Neutrophil (primary cell): ENCODE results near the gene SNAPC3.

Source experiments
- H3K27ac ChIP-seq: fragments of 200-600 bp; sonication (generic); 2 replicates; pipeline ENCODE4 v1.5.1; 2016; ENCODE audit warnings: mild to moderate bottlenecking, moderate library complexity
- H3K27me3 ChIP-seq: fragments of 200-600 bp; sonication (generic); 2 replicates; pipeline ENCODE4 v1.6.0; 2016; ENCODE audit warnings: mild to moderate bottlenecking
- H3K36me3 ChIP-seq: fragments of 200-600 bp; sonication (generic); 2 replicates; pipeline ENCODE4 v1.5.1; 2017
- H3K4me1 ChIP-seq, 2 experiments: fragments of 200-600 bp in 1 of 2; sonication (generic) in 1 of 2; 1 replicate in 1 of 2; 2 replicates in 1 of 2; pipeline versions ENCODE4 v1.5.1 to v1.6.1; 2013 to 2016; ENCODE audit warnings: low read depth in 1 of 2, low read length in 1 of 2, mild to moderate bottlenecking in 1 of 2, moderate library complexity in 1 of 2; ENCODE audit not compliant: control insufficient read depth in 1 of 2, insufficient read depth in 1 of 2
- H3K4me3 ChIP-seq, 2 experiments: fragments of 200-600 bp in 1 of 2; sonication (generic) in 1 of 2; 1 replicate in 1 of 2; 2 replicates in 1 of 2; pipeline ENCODE4 v1.5.1; 2013 to 2016; ENCODE audit warnings: low read depth in 1 of 2, low read length in 1 of 2, mild to moderate bottlenecking in 1 of 2, moderate library complexity in 1 of 2
- H3K9me3 ChIP-seq: fragments of 200-600 bp; sonication (generic); 2 replicates; pipeline ENCODE4 v1.5.1; 2016
- TF ChIP-seq, protein P1 (sequence below): fragments of 200-600 bp; sonication (generic); IDR thresholded peaks from 2 replicates; pipeline ENCODE4 v1.5.1; 2016; ENCODE audit warnings: antibody characterized with exemption

Gene SNAPC3

DNA sequence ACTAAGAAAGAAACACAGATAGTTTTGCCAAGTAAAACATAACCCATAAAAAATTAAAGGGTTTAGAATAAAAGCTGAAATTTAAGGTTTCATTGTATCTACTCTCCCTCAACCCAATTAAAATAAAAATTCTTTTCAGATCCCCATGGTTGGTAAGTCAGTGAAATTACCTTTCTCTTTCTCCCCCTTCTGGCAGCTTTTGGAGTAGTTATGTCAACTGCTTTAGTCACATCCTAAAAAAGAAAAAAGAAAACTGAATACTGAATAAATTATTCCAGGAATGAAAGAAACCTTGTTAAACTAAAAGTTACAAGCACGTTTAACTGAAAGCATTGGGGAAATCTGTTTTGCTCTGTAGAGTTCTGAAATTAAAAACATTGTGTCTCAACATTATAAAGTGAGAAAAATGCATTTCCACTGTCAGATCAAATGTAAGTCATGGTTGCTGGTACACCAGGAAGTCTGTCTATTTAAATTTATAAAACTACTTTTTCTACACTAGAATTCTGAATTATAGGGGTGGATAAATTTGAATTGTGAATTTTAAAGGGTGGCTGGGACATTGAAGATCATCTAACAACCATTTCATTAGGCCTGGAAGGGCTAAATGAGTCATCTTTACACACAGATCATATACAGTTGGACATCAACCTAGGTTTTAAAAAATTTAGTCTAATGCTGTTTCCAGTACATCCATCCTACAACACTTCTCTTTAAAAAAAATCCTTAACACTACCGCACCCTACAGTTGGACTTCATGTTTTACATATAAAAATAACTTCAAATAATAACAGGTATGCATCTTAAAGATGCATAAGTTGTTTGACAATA is 63.4 kb downstream of the SNAPC3 start:
- TF ChIP-seq, protein P1, sequence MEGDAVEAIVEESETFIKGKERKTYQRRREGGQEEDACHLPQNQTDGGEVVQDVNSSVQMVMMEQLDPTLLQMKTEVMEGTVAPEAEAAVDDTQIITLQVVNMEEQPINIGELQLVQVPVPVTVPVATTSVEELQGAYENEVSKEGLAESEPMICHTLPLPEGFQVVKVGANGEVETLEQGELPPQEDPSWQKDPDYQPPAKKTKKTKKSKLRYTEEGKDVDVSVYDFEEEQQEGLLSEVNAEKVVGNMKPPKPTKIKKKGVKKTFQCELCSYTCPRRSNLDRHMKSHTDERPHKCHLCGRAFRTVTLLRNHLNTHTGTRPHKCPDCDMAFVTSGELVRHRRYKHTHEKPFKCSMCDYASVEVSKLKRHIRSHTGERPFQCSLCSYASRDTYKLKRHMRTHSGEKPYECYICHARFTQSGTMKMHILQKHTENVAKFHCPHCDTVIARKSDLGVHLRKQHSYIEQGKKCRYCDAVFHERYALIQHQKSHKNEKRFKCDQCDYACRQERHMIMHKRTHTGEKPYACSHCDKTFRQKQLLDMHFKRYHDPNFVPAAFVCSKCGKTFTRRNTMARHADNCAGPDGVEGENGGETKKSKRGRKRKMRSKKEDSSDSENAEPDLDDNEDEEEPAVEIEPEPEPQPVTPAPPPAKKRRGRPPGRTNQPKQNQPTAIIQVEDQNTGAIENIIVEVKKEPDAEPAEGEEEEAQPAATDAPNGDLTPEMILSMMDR = no peak
- no peak overlapping the region for H3K27ac ChIP-seq
- H3K4me1 ChIP-seq = no peaks in the 10 kb centered on the region
- H3K36me3 ChIP-seq = peaks cover 73% of the 10 kb centered on the region
- no peaks in the 10 kb centered on the region for H3K27me3 ChIP-seq
- H3K4me3 ChIP-seq = no peak overlapping the region
- H3K9me3 ChIP-seq = no peaks in the 10 kb centered on the region

- H3K36me3 ChIP-seq = peaks cover 32% of the 10 kb centered on the region
- H3K9me3 ChIP-seq = no peaks in the 10 kb centered on the region
- H3K27ac ChIP-seq = no peak overlapping the region
- H3K4me1 ChIP-seq = no peaks in the 10 kb centered on the region
- TF ChIP-seq, protein P1 = no peak
- no peak overlapping the region for H3K4me3 ChIP-seq
- no peaks in the 10 kb centered on the region for H3K27me3 ChIP-seq
These were observed 69.3 kb downstream of the SNAPC3 start for GRCh38 chr9:15491950-15492349.

DNA sequence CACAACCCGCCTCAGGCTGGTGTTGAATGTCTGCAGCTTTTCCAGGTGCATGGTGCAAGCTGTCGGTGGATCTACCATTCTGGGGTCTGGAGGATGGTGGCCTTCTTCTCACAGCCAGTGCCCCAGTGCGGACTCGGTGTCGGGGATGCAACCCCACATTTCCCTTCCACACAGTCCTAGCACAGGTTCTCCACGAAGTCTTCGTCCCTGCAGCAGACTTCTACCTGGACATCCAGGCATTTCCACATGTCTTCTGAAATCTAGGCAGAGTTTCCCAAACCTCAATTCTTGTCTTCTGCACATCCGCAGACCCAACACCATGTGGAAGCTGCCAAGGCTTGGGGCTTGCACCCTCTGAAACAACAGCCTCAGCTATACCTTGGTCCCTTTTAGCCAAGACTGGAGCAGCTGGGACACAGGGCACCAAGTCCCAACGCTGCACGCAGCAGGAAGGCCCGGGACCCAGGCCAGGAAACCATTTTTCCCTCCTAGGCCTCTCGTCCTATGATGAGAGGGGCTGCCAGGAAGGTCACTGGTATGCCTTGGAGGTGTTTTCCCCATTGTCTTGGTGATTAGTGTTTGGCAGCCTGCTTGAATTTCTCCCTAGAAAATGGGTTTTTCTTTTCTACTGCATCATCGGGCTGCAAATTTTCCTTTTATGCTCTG is 69.9 kb downstream of the SNAPC3 start:
- H3K9me3 ChIP-seq = no peaks in the 10 kb centered on the region
- TF ChIP-seq, protein P1 = no peak
- H3K27me3 ChIP-seq = no peaks in the 10 kb centered on the region
- no peaks in the 10 kb centered on the region for H3K4me1 ChIP-seq
- H3K36me3 ChIP-seq = peaks cover 31% of the 10 kb centered on the region
- H3K27ac ChIP-seq = no peak overlapping the region
- H3K4me3 ChIP-seq = no peak overlapping the region

DNA sequence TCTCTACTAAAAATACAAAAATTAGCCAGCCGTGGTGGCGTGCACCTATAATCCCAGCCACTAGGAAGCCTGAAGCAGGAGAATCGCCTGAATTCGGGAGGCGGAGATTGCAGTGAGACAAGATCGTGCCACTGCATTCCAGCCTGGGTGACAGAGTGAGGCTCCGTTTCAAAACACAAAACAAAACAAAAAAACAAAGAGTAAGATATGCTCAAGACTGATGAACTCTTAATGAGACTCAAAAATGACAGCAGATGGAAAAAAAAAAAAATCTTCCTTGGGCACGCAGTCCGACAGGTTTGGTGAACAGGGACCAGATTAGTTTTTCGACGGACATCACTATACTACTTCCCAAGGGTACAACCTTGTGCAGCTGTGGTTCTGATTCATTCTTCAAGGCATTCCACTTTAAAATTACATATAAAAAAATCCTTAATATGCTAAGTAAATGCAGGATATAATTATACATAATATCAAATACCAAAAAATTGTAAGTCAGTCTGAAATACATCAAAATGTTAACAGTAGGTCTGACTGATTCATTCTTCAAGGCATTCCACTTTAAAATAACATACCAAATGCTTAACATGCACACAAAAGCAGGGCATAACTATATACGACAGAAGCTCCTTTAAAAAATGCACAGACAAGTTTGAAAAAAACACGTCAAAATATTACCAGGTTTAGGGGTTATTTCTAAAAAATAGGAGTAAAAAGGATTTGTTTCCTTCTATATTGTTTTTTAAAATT is 75.7 kb downstream of the SNAPC3 start:
- Histone ChIP-seq H3K27me3 (no peaks in the 10 kb centered on the region), H3K27ac (no peak overlapping the region), H3K9me3 (no peaks in the 10 kb centered on the region), H3K4me3 (no peak overlapping the region), H3K36me3 (peaks cover 24% of the 10 kb centered on the region), H3K4me1 (no peaks in the 10 kb centered on the region)
- TF ChIP-seq, protein P1 = no peak

GRCh38 chr9:15499139-15499538 is 76.5 kb downstream of the SNAPC3 start:
- TF ChIP-seq, protein P1 = no peak
- no peak overlapping the region for H3K4me3 ChIP-seq
- peaks cover 30% of the 10 kb centered on the region for H3K36me3 ChIP-seq
- H3K9me3 ChIP-seq = no peaks in the 10 kb centered on the region
- no peaks in the 10 kb centered on the region for H3K4me1 ChIP-seq
- no peak overlapping the region for H3K27ac ChIP-seq
- no peaks in the 10 kb centered on the region for H3K27me3 ChIP-seq
